SK-N-SH treated with all-trans-retinoic acid at 6 μM for 48 hours (cell line): ENCODE results near the gene ZBTB7C.

ENCODE experiments used
- CSDC2 ChIP-seq: fragments of 250-450 bp; sonication (Bioruptor Pico); IDR thresholded peaks from 2 replicates; pipeline ENCODE4 v1.5.0; 2020; ENCODE audit warnings: mild to moderate bottlenecking, moderate library complexity
- GLIS3 ChIP-seq: fragments of 250-450 bp; sonication (Bioruptor Pico); IDR thresholded peaks from 2 replicates; pipeline ENCODE4 v1.5.0; 2020; ENCODE audit warnings: mild to moderate bottlenecking, moderate library complexity
- OSR1 ChIP-seq: fragments of 250-450 bp; sonication (Bioruptor Pico); IDR thresholded peaks from 2 replicates; pipeline ENCODE4 v1.8.0; 2022; ENCODE audit warnings: moderate library complexity, mild to moderate bottlenecking, inconsistent platforms
- RARB ChIP-seq: fragments of 250-450 bp; sonication (Bioruptor Pico); IDR thresholded peaks from 2 replicates; pipeline ENCODE4 v1.8.0; 2021; ENCODE audit warnings: mild to moderate bottlenecking, moderate library complexity
- TCF4 ChIP-seq: fragments of 250-450 bp; sonication (Bioruptor Pico); IDR thresholded peaks from 2 replicates; pipeline ENCODE4 v1.8.0; 2021; ENCODE audit warnings: mild to moderate bottlenecking, moderate library complexity, borderline replicate concordance
- TOX ChIP-seq: fragments of 250-450 bp; sonication (Bioruptor Pico); IDR thresholded peaks from 2 replicates; pipeline ENCODE4 v1.8.0; 2021; ENCODE audit warnings: mild to moderate bottlenecking, moderate library complexity, borderline replicate concordance
- ZFP3 ChIP-seq: fragments of 250-450 bp; sonication (Bioruptor Pico); IDR thresholded peaks from 2 replicates; pipeline ENCODE4 v1.5.0; 2020; ENCODE audit warnings: mild to moderate bottlenecking, moderate library complexity
- ZFP30 ChIP-seq: fragments of 450-650 bp; formaldehyde crosslinking; IDR thresholded peaks from 2 replicates; pipeline ENCODE4 v1.5.0; 2022; ENCODE audit warnings: mild to moderate bottlenecking, moderate library complexity
- ZNF565 ChIP-seq: fragments of 450-650 bp; formaldehyde crosslinking; conservative IDR thresholded peaks from 2 replicates; pipeline ENCODE4 v1.5.0; 2020; ENCODE audit warnings: low read depth, mild to moderate bottlenecking, moderate library complexity
- TF ChIP-seq, protein P1 (sequence below): fragments of 250-450 bp; sonication (Bioruptor Pico); IDR thresholded peaks from 2 replicates; pipeline ENCODE4 v1.5.0; 2020; ENCODE audit warnings: mild to moderate bottlenecking, moderate library complexity
- TF ChIP-seq, protein P2 (sequence below): fragments of 250-450 bp; sonication (Bioruptor Pico); IDR thresholded peaks from 2 replicates; pipeline ENCODE4 v1.8.0; 2021; ENCODE audit warnings: low read depth, mild to moderate bottlenecking, moderate library complexity, borderline replicate concordance

DNA sequence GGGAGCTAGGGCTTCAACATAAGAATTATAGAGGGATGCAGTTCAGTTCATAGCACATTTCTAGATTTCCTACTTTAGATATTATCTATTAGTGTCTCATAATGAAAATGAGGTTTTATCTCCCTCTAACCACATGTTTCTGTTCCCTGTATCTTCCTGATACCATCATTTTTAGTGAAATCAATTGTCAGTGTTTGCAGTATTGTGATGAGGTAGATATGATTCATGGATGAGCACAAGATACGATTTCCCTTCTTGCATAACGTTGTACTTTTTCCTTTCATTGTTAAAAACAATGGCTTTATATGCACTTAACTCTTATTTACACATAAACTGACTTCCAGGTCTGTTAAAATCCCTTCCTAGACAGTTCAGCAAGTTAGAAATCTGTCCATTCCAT lies 211.4 kb downstream of the ZBTB7C start:
- TF ChIP-seq GLIS3 (CRISPR knock-in tag) = no peak
- TF ChIP-seq ZFP3 (CRISPR knock-in tag) = no peak
- TF ChIP-seq ZFP30 (CRISPR knock-in tag) = no peak
- no peak for TF ChIP-seq TOX
- TF ChIP-seq, protein P1, sequence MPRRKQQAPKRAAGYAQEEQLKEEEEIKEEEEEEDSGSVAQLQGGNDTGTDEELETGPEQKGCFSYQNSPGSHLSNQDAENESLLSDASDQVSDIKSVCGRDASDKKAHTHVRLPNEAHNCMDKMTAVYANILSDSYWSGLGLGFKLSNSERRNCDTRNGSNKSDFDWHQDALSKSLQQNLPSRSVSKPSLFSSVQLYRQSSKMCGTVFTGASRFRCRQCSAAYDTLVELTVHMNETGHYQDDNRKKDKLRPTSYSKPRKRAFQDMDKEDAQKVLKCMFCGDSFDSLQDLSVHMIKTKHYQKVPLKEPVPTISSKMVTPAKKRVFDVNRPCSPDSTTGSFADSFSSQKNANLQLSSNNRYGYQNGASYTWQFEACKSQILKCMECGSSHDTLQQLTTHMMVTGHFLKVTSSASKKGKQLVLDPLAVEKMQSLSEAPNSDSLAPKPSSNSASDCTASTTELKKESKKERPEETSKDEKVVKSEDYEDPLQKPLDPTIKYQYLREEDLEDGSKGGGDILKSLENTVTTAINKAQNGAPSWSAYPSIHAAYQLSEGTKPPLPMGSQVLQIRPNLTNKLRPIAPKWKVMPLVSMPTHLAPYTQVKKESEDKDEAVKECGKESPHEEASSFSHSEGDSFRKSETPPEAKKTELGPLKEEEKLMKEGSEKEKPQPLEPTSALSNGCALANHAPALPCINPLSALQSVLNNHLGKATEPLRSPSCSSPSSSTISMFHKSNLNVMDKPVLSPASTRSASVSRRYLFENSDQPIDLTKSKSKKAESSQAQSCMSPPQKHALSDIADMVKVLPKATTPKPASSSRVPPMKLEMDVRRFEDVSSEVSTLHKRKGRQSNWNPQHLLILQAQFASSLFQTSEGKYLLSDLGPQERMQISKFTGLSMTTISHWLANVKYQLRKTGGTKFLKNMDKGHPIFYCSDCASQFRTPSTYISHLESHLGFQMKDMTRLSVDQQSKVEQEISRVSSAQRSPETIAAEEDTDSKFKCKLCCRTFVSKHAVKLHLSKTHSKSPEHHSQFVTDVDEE (CRISPR knock-in tag) = 0 out of 2 replicates have a peak, but pooled peaks have one; percentile 38
- TF ChIP-seq, protein P2, sequence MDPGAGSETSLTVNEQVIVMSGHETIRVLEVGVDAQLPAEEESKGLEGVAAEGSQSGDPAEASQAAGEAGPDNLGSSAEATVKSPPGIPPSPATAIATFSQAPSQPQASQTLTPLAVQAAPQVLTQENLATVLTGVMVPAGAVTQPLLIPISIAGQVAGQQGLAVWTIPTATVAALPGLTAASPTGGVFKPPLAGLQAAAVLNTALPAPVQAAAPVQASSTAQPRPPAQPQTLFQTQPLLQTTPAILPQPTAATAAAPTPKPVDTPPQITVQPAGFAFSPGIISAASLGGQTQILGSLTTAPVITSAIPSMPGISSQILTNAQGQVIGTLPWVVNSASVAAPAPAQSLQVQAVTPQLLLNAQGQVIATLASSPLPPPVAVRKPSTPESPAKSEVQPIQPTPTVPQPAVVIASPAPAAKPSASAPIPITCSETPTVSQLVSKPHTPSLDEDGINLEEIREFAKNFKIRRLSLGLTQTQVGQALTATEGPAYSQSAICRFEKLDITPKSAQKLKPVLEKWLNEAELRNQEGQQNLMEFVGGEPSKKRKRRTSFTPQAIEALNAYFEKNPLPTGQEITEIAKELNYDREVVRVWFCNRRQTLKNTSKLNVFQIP (CRISPR knock-in tag) = no peak
- TF ChIP-seq ZNF565 (CRISPR knock-in tag) = no peak
- no peak for TF ChIP-seq OSR1 (CRISPR knock-in tag)
- TF ChIP-seq CSDC2 (CRISPR knock-in tag) = no peak
- TF ChIP-seq TCF4 (CRISPR knock-in tag) = peak; percentile 91
- no peak for TF ChIP-seq RARB (CRISPR knock-in tag)
